ENCODE measurements around the gene SEMA6A.

DNA sequence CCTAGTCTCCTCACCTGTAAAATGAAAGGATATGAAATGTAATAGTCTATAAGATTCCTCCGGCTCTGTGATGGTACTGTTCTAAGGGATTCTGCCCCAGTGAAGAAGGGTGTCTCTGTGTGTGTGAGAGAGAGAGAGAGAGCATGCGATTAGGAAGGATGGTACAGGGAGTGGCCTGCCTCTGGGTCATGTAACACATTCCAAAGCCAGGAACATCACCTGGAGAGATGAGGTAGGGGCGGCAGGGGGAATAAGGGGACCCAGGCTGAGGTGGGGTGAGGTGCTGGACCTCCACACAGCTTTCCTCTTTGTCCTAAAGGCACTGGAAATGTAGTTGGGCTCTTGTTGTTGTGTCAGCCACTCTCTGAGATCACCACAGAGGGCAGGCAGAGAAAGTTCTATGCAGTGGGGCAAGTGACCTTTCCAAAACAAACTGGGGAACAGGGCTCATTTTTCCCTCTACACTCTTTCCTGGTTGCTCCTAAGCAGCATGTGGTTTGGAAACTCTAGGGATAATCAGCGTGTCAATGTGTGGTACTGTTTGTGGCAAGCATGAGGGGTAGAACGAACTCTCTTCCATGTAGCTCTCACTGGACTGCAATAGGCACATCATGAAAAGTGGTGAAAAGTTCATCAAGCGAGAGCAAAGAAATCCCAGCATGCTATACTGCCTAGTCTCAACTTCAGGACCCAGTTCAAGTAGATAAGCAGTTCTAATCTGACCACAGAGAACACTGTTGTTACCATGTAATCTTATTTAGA is 65.0 kb downstream of the SEMA6A start:
- TF ChIP-seq, protein P1, sequence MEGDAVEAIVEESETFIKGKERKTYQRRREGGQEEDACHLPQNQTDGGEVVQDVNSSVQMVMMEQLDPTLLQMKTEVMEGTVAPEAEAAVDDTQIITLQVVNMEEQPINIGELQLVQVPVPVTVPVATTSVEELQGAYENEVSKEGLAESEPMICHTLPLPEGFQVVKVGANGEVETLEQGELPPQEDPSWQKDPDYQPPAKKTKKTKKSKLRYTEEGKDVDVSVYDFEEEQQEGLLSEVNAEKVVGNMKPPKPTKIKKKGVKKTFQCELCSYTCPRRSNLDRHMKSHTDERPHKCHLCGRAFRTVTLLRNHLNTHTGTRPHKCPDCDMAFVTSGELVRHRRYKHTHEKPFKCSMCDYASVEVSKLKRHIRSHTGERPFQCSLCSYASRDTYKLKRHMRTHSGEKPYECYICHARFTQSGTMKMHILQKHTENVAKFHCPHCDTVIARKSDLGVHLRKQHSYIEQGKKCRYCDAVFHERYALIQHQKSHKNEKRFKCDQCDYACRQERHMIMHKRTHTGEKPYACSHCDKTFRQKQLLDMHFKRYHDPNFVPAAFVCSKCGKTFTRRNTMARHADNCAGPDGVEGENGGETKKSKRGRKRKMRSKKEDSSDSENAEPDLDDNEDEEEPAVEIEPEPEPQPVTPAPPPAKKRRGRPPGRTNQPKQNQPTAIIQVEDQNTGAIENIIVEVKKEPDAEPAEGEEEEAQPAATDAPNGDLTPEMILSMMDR (IDR thresholded peaks at IDR 0.05): no peak
- no peak for TF ChIP-seq POLR2A (IDR thresholded peaks at IDR 0.05)

Data from transverse colon (tissue), 3 donors.